GM08714 (cell line): ENCODE results near the gene STX11.
A peak's percentile ranks its signal among the peaks of the same experiment; 100 is the strongest.
"Not testable (repeated sequence)": the region's sequence is repeated elsewhere in the genome, so short reads cannot be mapped to it uniquely, and the experiment has no call there.

Experiments
- H3K4me3 ChIP-seq: fragments of 200-500 bp; sonication (Bioruptor generic); 2 replicates; pipeline ENCODE4 v1.5.1; 2014; ENCODE audit warnings: mild to moderate bottlenecking, low read length, inconsistent platforms
- ZNF274 ChIP-seq: IDR thresholded peaks from 2 replicates; pipeline ENCODE4 v1.6.1; 2012; ENCODE audit warnings: mild to moderate bottlenecking, low read depth, low read length

Gene STX11

DNA sequence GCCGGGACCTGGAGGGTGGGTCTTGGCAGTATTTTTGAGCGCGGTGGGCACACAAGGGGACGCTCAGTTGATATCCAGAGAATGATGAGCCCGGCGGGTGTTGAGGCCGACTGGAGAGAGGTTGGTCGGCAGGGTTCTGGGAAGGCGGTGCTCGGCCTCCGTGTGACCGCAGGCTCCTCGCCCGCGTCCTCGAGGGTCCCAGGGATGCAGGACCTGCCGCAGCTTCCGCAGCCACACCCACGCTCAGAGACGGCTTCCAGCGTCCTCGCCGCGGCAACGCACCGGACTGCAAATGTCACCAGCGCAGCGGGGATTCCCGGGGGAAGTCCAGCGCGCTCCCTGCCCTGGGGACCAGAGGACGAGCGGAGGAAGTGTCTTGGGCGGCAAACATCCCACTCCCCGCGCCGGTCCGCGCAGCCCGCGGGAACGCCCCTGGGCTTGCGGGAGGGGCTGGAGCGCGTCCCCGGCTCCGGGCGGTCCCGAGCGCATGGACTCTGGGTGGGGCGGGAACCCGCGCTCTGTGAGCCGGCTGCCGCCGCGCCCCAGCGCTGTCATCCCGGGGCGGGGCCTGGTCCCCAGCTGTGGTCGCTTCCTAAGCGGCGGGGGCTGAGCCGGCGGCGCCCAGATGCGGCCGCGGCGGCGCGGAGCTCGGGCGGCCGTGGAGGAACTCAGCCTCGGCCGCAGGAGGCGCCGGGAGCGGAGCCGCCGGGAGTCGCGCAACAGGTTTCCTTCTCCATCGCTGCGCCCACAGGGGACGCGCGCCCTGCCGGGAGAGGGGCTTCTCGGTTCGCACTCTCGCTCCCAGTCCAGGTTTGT is at the start of gene STX11:
Gene STX11, plus strand, starts transcription at position 624 of the 816 bp plus-strand sequence. CDS start 36,111 bp downstream, outside the sequence.
- H3K4me3 ChIP-seq, result peak within 1 kb of the TSS; percentile 89
- TF ChIP-seq ZNF274, result no peak

DNA sequence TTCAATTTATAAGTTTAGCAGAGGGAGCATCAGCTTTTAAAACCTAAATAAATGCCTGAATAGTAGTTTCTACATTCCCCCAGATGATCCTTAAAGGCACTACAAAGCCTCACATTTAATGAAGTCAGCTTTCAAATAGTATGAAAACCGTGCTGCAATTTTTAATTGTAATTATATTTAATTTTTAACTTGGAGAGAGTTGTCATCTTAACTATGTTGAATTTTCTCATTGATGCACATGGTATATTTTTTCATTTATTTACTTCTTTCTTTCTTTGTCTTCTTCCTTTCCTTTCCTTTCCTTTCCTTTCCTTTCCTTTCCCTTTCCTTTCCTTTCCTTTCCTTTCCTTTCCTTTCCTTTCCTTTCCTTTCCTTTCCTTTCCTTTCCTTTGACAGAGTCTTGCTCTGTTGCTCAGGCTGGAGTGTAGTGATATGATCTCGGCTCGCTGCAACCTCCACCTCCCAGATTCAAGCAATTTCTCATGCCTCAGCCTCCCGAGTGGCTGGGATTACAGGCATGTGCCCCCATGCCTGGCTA is 47.2 kb upstream of the STX11 start:
- TF ChIP-seq ZNF274, result no peak
- no peak overlapping the region for H3K4me3 ChIP-seq

DNA sequence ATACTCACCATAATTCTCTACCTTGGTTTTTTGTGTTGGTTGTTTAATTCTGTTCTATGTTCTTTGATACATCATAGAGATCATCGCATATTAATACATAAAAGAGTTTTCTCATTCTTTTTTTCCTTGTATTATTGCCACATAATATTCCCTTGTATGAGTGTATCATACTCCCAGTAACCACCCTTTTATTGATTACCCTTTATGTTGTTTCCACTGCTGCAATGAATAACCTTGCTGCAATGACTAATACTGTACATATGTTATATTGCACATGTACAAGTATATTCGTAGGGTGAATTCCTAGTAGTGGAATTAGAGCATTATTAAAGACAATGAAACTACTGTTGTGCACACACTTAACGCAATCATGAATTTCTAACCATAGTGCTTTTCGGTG is 45.8 kb upstream of the STX11 start:
- no peak for TF ChIP-seq ZNF274
- no peak overlapping the region for H3K4me3 ChIP-seq

DNA sequence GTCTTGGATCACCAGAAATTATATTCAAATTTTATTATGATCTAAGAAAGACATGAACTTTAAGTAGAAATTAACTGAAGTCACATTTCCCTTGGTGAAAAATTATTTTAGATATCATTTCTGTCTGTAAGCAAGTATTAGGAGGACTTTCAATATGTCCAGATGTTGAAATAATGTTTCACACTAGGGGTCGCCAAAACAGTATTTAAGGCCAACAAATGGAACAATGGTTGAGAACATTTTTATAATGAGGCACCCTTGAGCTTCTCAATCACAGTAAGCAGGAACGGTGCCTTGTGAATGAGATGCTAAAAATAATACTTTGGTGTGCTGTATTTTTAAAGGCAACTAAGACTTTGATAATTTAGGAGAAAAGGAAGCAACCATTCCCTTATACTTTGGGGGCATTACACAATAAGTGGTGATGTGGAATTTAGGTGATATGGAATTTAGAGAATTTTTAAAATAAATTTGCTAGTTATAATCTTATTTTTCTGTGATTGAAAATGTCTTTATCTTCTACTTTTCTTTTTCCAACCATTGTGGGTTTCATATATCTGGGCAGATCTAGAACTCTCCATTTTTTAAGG is 45.3 kb upstream of the STX11 start:
- no peak overlapping the region for H3K4me3 ChIP-seq
- TF ChIP-seq ZNF274, result no peak

DNA sequence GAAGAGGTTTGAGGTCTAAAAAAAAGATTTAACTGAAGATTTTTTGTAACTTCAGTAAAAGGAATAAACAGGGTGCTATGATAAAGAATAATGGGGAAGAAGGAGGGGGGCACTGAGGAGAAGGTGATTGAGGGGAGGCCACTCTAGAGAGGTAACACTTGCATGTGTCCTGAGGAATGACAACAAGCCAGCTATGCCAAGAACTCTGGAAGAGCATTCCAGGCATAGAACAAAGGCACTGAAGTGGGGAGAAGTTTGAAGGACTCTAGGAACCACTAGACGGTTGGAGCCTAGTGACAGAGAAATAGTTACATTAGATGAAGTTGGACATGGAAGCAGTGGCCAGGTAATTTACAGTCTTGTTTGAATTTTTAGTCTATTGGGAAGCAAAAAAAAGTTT is 44.1 kb upstream of the STX11 start:
- TF ChIP-seq ZNF274, result no peak

DNA sequence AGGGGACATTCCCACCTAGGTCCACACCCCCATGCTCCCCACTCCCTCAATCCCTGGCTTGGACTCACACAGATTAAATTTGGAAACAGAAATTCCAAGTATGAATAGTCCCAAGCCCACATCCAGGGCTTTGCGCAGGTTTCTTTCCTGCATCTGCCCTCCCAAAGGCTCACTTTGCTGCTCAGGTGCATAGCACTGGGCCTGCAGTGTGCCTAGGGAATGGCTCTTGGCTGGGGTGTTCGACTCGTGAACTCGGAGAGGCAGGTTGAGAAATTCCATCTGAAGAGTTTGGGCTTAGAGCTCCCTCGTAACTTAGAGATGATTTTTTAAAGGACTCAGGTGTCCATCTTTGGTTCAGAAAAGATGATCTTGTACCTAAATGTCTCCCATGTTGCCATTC is 40.1 kb upstream of the STX11 start:
- no peak for TF ChIP-seq ZNF274
- no peak overlapping the region for H3K4me3 ChIP-seq

More for the DNA sequence above, 44.1 kb upstream of the STX11 start:
- no peak overlapping the region for H3K4me3 ChIP-seq

DNA sequence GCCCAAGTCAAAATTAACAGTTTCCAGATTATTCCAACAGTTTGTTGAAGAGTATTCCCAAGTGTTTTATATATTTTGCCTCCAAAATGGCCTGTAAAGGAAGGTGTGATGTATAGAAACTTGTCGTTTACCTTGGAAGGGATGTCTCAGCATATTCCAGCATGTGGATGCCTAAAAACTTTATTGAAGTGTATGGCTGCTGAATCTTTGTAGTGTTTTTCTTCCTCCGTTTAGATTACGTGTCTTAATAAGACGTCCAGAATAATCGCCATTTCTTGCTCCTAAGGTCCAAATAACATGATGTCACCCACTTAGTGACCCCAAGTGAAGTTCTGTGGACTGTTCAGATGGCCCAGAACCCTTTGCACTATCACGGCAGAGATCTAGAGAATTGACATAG is 37.0 kb upstream of the STX11 start:
- no peak for TF ChIP-seq ZNF274
- no peak overlapping the region for H3K4me3 ChIP-seq

DNA sequence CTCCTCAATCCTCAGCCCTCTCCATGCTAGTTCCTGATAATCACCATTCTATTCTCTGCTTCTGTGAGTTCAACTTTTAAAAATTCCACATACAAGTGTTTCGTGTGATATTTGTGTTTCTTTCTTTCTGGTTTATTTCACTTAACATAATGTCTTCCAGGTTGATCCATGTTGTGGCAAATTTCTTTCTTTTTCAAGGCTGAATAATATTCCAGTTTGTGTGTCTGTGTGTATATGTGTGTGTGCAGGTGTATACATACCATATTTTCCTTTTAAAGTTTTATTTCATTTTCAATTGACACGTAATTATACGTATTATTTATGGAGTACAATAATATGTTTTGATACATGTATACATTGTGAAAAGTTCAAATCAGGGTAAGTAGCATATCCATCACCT is 35.1 kb upstream of the STX11 start:
- no peak overlapping the region for H3K4me3 ChIP-seq
- TF ChIP-seq ZNF274, result no peak

DNA sequence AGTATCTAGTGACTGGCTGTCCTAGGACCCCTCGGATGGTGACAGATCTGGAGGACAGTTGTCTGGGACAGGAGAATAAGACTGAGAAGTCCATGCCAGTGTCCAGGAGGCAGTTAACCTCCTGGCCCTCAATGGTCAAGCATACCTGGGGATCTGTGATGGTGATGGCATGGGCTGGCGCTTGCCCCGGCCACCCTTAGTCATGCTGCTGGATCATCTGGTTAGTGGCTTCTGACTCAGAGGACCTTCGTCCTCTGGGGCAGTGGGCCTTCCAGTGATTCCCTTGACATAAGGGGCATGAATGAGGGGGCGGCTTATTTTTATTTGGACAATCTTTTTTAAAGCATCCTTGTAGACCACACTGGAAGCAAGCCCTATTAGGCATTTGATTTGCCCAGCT is 30.9 kb upstream of the STX11 start:
- H3K4me3 ChIP-seq, result no peak overlapping the region
- no peak for TF ChIP-seq ZNF274

DNA sequence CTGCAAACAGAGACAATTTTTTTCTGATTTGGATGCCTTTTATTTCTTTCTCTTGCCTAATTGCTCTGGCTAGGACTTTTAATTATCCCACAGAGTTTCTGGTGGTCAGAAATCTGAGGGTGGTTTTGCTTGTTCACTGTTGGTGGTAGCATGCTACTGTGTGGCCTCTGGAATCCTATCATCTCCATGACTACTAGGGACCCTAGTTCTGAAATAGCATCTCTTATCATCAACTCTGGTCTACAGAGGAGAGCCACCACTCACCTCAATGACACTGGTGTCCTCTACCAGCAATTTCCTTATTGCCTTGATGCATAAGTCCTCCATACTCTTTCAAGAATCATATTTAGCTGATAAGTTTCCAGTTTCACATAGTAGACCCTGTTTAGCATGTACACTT is 27.5 kb upstream of the STX11 start:
- TF ChIP-seq ZNF274, result no peak
- H3K4me3 ChIP-seq, result no peak overlapping the region

DNA sequence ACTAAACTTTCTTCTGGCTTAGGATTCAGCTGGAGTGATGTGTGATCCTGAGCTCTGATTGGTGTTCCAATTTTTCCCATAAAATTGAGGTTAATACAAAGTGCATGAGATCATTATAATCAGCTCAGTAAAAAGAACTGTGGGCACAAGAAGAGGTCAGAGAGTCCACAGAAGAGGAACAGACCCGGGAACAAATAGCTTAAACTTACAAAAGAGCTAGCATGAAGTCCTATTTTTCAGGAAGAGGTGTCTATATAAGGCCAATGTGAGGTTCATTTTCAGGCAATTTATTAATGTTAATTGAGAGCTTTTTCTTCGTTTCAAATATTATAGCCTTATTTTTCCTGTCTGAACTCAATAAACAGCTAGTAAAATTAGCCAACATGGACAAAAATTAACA is 26.9 kb upstream of the STX11 start:
- no peak overlapping the region for H3K4me3 ChIP-seq
- no peak for TF ChIP-seq ZNF274

DNA sequence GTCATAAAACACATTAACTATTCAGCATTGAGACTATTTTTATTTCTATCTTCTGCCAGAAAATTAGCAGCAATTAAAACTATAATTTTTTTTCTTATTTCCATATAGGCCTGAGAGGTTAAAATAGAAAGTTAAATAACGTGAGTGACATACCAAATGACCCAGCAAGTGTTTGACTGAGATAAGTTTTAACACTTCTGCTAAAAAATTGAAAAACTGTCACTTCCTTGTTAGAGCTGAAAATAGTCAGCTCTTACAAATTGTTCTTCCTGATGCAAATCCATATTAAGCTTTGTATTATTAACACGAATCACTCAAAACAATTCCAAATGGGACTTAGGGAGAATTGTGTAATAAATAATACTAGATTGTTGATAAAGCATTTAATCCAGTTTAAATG is 26.5 kb upstream of the STX11 start:
- no peak overlapping the region for H3K4me3 ChIP-seq
- TF ChIP-seq ZNF274, result no peak

DNA sequence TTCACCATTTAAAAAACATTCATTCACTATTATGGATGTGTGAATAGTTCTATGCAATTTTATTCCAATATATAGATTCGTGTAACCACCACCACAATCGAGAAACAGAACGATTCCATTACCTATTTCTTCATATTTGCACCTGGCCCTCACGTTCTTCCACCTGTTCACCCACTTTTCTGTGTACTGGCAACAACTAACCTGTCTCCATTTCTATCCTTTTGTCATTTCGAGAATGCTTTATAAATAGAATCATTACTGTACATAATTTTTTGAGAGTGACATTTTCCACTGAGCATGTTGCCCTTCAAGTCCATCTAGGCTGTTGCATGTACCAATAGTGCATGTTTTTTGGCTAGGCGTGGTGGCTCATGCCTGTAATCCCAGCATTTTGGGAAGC is 23.2 kb upstream of the STX11 start:
- TF ChIP-seq ZNF274, result no peak
- H3K4me3 ChIP-seq, result no peak overlapping the region

DNA sequence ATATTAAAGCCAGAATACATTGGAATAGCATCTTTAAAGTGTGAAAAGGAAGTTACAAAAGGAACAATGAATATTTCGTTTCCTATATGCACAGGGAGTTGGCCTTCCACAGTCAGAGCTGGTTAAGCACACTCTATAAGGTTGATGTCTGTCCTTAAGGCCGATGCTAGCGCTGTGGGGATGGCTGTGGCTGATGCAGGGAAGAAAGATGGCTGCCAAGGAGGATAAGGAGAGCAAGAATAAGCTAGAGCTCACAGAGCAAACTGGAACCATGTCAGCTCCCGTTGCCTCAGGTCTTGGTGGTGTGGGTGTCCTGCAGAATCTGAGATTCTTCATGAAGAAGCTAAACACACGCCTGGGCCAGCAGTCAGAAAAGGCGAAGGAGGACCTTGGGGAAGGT is 20.8 kb upstream of the STX11 start:
- no peak for TF ChIP-seq ZNF274
- no peak overlapping the region for H3K4me3 ChIP-seq

DNA sequence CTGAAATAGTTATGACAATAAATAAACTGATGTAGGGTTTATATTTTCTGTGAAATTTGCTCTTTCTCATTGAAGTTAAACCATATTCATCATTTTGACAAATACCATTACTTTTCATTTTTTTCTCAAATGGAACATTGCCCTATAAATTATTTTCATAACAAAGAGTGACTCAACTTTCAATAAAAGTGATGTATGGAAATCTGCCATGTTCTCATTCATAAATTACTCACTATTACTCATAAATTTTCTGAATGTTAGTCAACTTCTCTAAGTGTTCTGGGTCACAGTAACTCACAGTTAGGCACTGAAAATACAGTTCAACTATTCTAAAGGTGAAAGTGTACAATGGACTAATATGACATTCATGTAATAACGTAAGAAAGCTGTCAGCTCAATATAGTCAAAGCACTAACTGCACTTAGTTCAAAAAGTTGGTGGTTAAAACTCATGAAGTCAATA is 19.0 kb upstream of the STX11 start:
- no peak for TF ChIP-seq ZNF274
- H3K4me3 ChIP-seq, result no peak overlapping the region

DNA sequence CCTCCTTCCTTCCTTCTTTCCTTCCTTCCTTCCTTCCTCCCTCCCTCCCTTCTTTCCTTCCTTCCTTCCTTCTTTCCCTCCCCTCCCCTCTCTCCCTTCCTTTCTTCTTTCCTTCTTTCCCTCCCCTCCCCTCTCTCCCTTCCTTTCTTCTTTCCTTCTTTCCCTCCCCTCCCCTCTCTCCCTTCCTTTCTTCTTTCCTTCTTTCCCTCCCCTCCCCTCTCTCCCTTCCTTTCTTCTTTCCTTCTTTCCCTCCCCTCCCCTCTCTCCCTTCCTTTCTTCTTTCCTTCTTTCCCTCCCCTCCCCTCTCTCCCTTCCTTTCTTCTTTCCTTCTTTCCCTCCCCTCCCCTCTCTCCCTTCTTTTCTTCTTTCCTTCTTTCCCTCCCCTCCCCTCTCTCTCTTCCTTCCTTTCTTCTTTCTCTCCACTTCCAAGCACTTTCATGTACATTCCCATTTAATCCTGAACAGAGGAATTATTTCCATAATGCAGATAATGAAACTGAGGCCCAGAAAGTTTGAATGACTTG is 18.1 kb upstream of the STX11 start:
- not testable (repeated sequence) for H3K4me3 ChIP-seq
